ENCODE data around the gene AREL1.

- TF ChIP-seq CTCF (IDR thresholded peaks at IDR 0.05), result no peak
- no peak for TF ChIP-seq POLR2AphosphoS5 (IDR thresholded peaks at IDR 0.05)
Observed at GRCh38 chr14:74654931-74655330, 57.9 kb downstream of the AREL1 start.

Data from prostate gland (tissue), 2 donors.